Parathyroid adenoma (tissue), 2 donors: Measurements from ENCODE around the gene UTS2R.
A peak's percentile ranks its signal among the peaks of the same experiment; 100 is the strongest.
"Not testable (repeated sequence)": the region's sequence is repeated elsewhere in the genome, so short reads cannot be mapped to it uniquely, and the experiment has no call there.

ENCODE experiments used
- H2AFZ ChIP-seq: fragments of 300-600 bp; sonication (generic); one replicate; pipeline ENCODE4 v1.7.0; 2017; ENCODE audit warnings: antibody characterized with exemption, mild to moderate bottlenecking
- H3K27ac ChIP-seq: fragments of 300-600 bp; sonication (generic); one replicate; pipeline ENCODE4 v1.7.0; 2017
- H3K27me3 ChIP-seq: fragments of 300-600 bp; sonication (generic); one replicate; pipeline ENCODE4 v1.7.0; 2017; ENCODE audit warnings: low read length; ENCODE audit not compliant: control insufficient read depth, insufficient read depth
- H3K36me3 ChIP-seq: fragments of 300-600 bp; sonication (generic); one replicate; pipeline ENCODE4 v1.7.0; 2017; ENCODE audit warnings: low read length; ENCODE audit not compliant: control insufficient read depth, insufficient read depth
- H3K4me1 ChIP-seq: fragments of 300-600 bp; sonication (generic); one replicate; pipeline ENCODE4 v1.7.0; 2017; ENCODE audit warnings: control low read depth
- H3K4me2 ChIP-seq: fragments of 300-600 bp; sonication (generic); one replicate; pipeline ENCODE4 v1.7.0; 2017; ENCODE audit warnings: low read length
- H3K4me3 ChIP-seq: fragments of 300-600 bp; sonication (generic); one replicate; pipeline ENCODE4 v1.7.0; 2017; ENCODE audit warnings: low read depth, low read length
- H3K79me2 ChIP-seq: fragments of 300-600 bp; sonication (generic); one replicate; pipeline ENCODE4 v1.7.0; 2017; ENCODE audit warnings: control low read depth
- H3K9ac ChIP-seq: fragments of 300-600 bp; sonication (generic); one replicate; pipeline ENCODE4 v1.7.0; 2017; ENCODE audit warnings: mild to moderate bottlenecking
- H3K9me3 ChIP-seq: fragments of 300-600 bp; sonication (generic); one replicate; pipeline ENCODE4 v1.7.0; 2017; ENCODE audit warnings: low read length; ENCODE audit not compliant: control insufficient read depth
- TF ChIP-seq, protein P1 (sequence below): fragments of 300-600 bp; sonication (generic); IDR thresholded peaks from one replicate; pipeline ENCODE4 v1.7.0; 2017; ENCODE audit warnings: antibody characterized with exemption, mild to moderate bottlenecking
- donor health status: primary hyperparathyroidism.

UTS2R gene

DNA sequence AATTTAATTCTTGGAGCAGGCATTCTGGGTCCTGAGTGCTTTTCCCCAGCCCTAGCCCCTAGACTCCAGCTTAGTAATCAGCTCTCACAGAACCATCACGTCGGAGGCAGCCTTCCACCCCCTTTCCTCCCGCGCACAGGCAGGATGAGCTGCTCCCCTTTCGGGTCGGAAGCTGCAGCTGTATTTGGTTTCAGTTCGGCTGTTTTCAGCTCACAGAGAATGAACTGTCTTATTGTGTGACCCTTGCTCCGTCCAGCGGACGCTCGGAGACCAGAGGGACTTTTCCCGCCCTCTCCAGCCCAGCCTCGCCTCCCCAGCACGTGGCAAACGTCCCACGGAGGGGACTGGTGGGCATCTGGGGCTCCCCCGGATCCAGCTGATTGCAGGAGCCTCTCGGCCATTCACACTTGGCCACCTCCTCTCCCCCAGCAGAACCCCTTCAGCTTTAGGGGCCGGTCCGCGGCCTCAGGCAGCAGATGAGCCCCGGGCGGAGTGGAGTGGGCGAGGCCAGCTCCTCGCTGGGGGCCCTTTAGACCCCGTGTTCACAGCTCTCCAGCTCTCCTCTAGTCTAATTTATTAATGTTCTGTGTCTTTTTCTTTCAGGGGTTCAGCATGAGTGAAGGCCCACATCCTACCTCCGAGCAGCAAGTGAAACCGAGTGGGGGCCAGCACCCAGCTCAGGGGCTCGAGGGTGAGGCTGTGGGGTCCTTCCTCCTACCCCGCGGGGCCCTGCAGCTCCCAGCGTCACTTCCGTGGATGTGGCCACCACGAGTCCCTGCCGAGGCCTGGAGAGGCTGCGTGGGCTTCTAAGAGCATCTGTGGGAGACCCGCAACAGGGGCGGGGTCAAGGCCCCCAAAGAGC, 863 bp upstream of the UTS2R start:
- peak overlapping the region; percentile 52 for H3K4me2 ChIP-seq
- no peak overlapping the region for H3K9ac ChIP-seq
- H3K79me2 ChIP-seq, result no peaks in the 10 kb centered on the region
- no peak overlapping the region for H3K27ac ChIP-seq
- peak overlapping the region; percentile 45 for H2AFZ ChIP-seq
- peaks cover 6% of the 10 kb centered on the region for H3K4me1 ChIP-seq
- TF ChIP-seq, protein P1, sequence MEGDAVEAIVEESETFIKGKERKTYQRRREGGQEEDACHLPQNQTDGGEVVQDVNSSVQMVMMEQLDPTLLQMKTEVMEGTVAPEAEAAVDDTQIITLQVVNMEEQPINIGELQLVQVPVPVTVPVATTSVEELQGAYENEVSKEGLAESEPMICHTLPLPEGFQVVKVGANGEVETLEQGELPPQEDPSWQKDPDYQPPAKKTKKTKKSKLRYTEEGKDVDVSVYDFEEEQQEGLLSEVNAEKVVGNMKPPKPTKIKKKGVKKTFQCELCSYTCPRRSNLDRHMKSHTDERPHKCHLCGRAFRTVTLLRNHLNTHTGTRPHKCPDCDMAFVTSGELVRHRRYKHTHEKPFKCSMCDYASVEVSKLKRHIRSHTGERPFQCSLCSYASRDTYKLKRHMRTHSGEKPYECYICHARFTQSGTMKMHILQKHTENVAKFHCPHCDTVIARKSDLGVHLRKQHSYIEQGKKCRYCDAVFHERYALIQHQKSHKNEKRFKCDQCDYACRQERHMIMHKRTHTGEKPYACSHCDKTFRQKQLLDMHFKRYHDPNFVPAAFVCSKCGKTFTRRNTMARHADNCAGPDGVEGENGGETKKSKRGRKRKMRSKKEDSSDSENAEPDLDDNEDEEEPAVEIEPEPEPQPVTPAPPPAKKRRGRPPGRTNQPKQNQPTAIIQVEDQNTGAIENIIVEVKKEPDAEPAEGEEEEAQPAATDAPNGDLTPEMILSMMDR, result no peak
- peak overlapping the region; percentile 22 for H3K4me3 ChIP-seq
- H3K36me3 ChIP-seq, result no peaks in the 10 kb centered on the region
- peaks cover 16% of the 10 kb centered on the region for H3K27me3 ChIP-seq
- no peaks in the 10 kb centered on the region for H3K9me3 ChIP-seq

DNA sequence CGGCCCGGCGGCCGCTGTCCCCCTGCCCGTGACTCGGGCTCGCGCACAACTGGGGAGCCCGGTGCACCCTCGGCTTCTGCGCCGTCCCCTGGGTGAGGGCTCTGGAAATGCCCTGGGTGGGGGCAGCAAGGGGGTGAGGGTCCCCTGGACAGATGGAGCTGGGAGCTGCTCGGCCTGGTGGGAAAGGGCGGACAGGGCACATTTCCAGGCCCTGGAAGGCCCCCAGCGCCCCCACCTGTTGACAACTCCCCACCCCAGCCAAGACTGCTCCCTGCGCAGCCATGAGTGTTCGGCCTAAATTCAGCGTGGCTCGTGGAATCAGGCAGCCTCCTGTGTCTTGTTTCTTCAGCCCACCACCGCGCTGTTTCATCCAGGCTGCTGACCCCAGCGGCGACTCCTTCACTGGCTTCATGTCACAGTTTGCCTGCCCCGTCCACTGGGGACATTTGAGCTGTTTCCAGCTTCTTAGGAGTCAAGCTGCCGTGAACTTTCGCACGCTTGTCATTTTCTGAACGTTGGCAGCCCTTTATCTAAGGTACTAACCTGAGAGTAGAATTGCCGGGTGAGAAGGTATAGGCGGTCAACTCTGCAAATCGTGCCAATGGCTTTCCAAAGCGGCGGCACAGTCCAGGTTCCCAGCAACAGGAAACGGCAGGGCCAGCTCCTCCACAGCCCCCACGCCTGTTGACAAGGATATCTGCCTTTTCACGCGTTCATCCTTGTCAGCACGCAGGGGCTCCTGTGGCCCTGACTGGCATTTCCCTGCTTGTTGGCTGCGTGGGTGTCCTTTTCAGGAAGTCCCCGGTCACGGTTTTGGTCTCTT, 895 bp downstream of the UTS2R start:
- no peaks in the 10 kb centered on the region for H3K79me2 ChIP-seq
- H3K4me2 ChIP-seq, result no peak overlapping the region
- no peak overlapping the region for H2AFZ ChIP-seq
- no peak overlapping the region for H3K4me3 ChIP-seq
- peaks cover 6% of the 10 kb centered on the region for H3K4me1 ChIP-seq
- H3K36me3 ChIP-seq, result no peaks in the 10 kb centered on the region
- no peak overlapping the region for H3K27ac ChIP-seq
- TF ChIP-seq, protein P1, result no peak
- no peak overlapping the region for H3K9ac ChIP-seq
- peaks cover 16% of the 10 kb centered on the region for H3K27me3 ChIP-seq
- H3K9me3 ChIP-seq, result no peaks in the 10 kb centered on the region

DNA sequence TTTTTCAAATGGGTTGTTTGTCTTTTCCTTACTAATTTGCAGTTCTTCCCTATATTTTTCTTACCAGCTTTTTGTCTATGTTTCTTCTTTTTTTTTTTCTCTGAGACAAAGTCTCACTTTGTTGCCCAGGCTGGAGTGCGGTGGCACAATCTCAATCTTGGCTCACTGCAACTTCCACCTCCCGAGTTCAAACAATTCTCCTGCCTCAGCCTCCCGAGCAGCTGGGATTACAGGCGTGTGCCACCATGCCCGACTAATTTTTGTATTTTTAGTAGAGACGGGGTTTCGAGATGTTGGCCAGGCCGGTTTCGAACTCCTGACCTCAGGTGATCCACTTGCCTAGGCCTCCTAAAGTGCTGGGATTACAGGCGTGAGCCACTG, 1.5 kb downstream of the UTS2R start:
- not testable (repeated sequence) for H3K4me3 ChIP-seq, H3K79me2 ChIP-seq, H3K9me3 ChIP-seq, H3K36me3 ChIP-seq, H3K27ac ChIP-seq, H3K4me2 ChIP-seq, H2AFZ ChIP-seq, H3K9ac ChIP-seq, H3K4me1 ChIP-seq
- H3K27me3 ChIP-seq, result peaks cover 16% of the 10 kb centered on the region

DNA sequence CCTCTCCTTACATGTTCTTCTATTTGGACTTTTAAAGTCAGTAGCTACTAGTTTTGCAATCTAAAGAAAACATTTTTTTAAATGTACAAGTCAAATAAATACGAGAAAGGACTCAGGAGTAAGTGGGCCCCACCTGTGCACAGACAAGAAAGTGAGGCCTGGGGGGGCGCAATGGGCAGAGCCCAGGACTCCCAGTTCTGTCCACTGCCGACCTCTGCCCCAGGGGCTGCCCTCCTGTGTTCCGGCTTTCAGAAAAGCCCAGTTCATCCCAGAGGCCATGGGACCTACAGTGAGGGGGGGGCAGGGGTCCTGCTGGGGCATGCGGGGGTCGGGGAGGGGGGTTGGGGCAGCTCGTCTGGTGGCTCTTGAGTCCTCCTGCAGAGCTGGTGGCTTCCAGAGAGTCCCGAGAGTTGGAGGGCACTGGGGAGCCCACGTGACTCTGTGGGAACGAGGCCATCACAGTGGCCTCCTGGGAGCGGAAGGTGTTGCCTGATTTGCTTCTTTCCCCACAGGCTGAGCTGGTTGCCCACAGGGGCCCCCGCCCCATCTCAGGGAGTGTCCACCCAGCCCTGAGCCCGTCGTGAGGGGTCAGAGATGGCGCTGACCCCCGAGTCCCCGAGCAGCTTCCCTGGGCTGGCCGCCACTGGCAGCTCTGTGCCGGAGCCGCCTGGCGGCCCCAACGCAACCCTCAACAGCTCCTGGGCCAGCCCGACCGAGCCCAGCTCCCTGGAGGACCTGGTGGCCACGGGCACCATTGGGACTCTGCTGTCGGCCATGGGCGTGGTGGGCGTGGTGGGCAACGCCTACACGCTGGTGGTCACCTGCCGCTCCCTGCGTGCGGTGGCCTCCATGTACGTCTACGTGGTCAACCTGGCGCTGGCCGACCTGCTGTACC, 2.4 kb downstream of the UTS2R start:
- H3K9me3 ChIP-seq, result no peaks in the 10 kb centered on the region
- TF ChIP-seq, protein P1, result no peak
- no peak overlapping the region for H3K27ac ChIP-seq
- no peaks in the 10 kb centered on the region for H3K79me2 ChIP-seq
- H3K36me3 ChIP-seq, result no peaks in the 10 kb centered on the region
- H2AFZ ChIP-seq, result no peak overlapping the region
- H3K4me3 ChIP-seq, result no peak overlapping the region
- peaks cover 6% of the 10 kb centered on the region for H3K4me1 ChIP-seq
- H3K27me3 ChIP-seq, result peaks cover 16% of the 10 kb centered on the region
- H3K9ac ChIP-seq, result no peak overlapping the region
- no peak overlapping the region for H3K4me2 ChIP-seq
